Measurements from ENCODE around the gene HOXA10.

The HOXA10 gene

GRCh38 chr7:27147199-27148030, 26.7 kb downstream of the HOXA10 start, which contains the start of gene HOXA6:
HOXA6 (minus strand) TSS chr7:27147774; CDS start chr7:27147749, 25 bp downstream.
- Histone ChIP-seq H3K27me3 (ENCODE audit: control insufficient read depth in 1 of 2, insufficient read depth in 2 of 2, low read length in 2 of 2) (peaks cover 0 to 5% of the 10 kb centered on the region in 2 donors), H3K36me3 (ENCODE audit: insufficient read depth, low read length) (peaks cover 19% of the 10 kb centered on the region), H3K27ac (ENCODE audit: low read depth, low read length) (peak within 1 kb of the TSS; percentile 95), H3K9me3 (ENCODE audit: low read length) (no peaks in the 10 kb centered on the region), H3K4me3 (ENCODE audit: low read depth in 1 of 2, low read length in 2 of 2) (peak within 1 kb of the TSS; percentile 50 to 92), H3K9ac (ENCODE audit: low read length) (peak within 1 kb of the TSS; percentile 79), H3K4me1 (ENCODE audit: insufficient read depth, low read length) (peaks cover 31% of the 10 kb centered on the region)

GRCh38 chr7:27146491-27147198, 27.5 kb downstream of the HOXA10 start:
- Histone ChIP-seq H3K9me3 (ENCODE audit: low read length) (no peaks in the 10 kb centered on the region), H3K4me1 (ENCODE audit: insufficient read depth, low read length) (peaks cover 31% of the 10 kb centered on the region), H3K9ac (ENCODE audit: low read length) (peak overlapping the region; percentile 34), H3K4me3 (ENCODE audit: low read depth in 1 of 2, low read length in 2 of 2) (peak overlapping the region; percentile 6 to 47), H3K36me3 (ENCODE audit: insufficient read depth, low read length) (peaks cover 22% of the 10 kb centered on the region), H3K27me3 (ENCODE audit: control insufficient read depth in 1 of 2, insufficient read depth in 2 of 2, low read length in 2 of 2) (peaks cover 0 to 5% of the 10 kb centered on the region in 2 donors), H3K27ac (ENCODE audit: low read depth, low read length) (peak overlapping the region; percentile 95)

GRCh38 chr7:27145914-27146412, 28.2 kb downstream of the HOXA10 start:
- Histone ChIP-seq H3K36me3 (ENCODE audit: insufficient read depth, low read length) (peaks cover 28% of the 10 kb centered on the region), H3K27me3 (ENCODE audit: control insufficient read depth in 1 of 2, insufficient read depth in 2 of 2, low read length in 2 of 2) (peaks cover 0 to 5% of the 10 kb centered on the region in 2 donors), H3K4me1 (ENCODE audit: insufficient read depth, low read length) (peaks cover 38% of the 10 kb centered on the region), H3K9me3 (ENCODE audit: low read length) (no peaks in the 10 kb centered on the region), H3K4me3 (ENCODE audit: low read depth in 1 of 2, low read length in 2 of 2) (no peak overlapping the region), H3K9ac (ENCODE audit: low read length) (no peak overlapping the region), H3K27ac (ENCODE audit: low read depth, low read length) (peak overlapping the region; percentile 95)

GRCh38 chr7:27145165-27145913, 28.8 kb downstream of the HOXA10 start:
- no peaks in the 10 kb centered on the region for H3K9me3 ChIP-seq (ENCODE audit: low read length)
- no peak overlapping the region for H3K9ac ChIP-seq (ENCODE audit: low read length)
- no peak overlapping the region for H3K4me3 ChIP-seq (ENCODE audit: low read depth in 1 of 2, low read length in 2 of 2)
- peak overlapping the region; percentile 55 for H3K27ac ChIP-seq (ENCODE audit: low read depth, low read length)
- H3K4me1 ChIP-seq (ENCODE audit: insufficient read depth, low read length): peaks cover 40% of the 10 kb centered on the region
- peaks cover 28% of the 10 kb centered on the region for H3K36me3 ChIP-seq (ENCODE audit: insufficient read depth, low read length)
- H3K27me3 ChIP-seq (ENCODE audit: control insufficient read depth in 1 of 2, insufficient read depth in 2 of 2, low read length in 2 of 2): peaks cover 0 to 4% of the 10 kb centered on the region in 2 donors

GRCh38 chr7:27144781-27145164, 29.3 kb downstream of the HOXA10 start:
- H3K9me3 ChIP-seq (ENCODE audit: low read length): no peaks in the 10 kb centered on the region
- peak overlapping the region in 1 of 2 donors; percentile 71 for H3K4me3 ChIP-seq (ENCODE audit: low read depth in 1 of 2, low read length in 2 of 2)
- peaks cover 35% of the 10 kb centered on the region for H3K4me1 ChIP-seq (ENCODE audit: insufficient read depth, low read length)
- peaks cover 28% of the 10 kb centered on the region for H3K36me3 ChIP-seq (ENCODE audit: insufficient read depth, low read length)
- peak overlapping the region; percentile 55 for H3K27ac ChIP-seq (ENCODE audit: low read depth, low read length)
- no peak overlapping the region for H3K9ac ChIP-seq (ENCODE audit: low read length)
- H3K27me3 ChIP-seq (ENCODE audit: control insufficient read depth in 1 of 2, insufficient read depth in 2 of 2, low read length in 2 of 2): no peaks in the 10 kb centered on the region

GRCh38 chr7:27143950-27144780, 30.0 kb downstream of the HOXA10 start:
- Histone ChIP-seq H3K27me3 (ENCODE audit: control insufficient read depth in 1 of 2, insufficient read depth in 2 of 2, low read length in 2 of 2) (no peaks in the 10 kb centered on the region), H3K9me3 (ENCODE audit: low read length) (no peaks in the 10 kb centered on the region), H3K36me3 (ENCODE audit: insufficient read depth, low read length) (peaks cover 28% of the 10 kb centered on the region), H3K9ac (ENCODE audit: low read length) (no peak overlapping the region), H3K4me1 (ENCODE audit: insufficient read depth, low read length) (peaks cover 33% of the 10 kb centered on the region), H3K27ac (ENCODE audit: low read depth, low read length) (peak overlapping the region; percentile 75), H3K4me3 (ENCODE audit: low read depth in 1 of 2, low read length in 2 of 2) (peak overlapping the region in 1 of 2 donors; percentile 71)

GRCh38 chr7:27143023-27143949, 30.8 kb downstream of the HOXA10 start, which contains the start of gene HOXA5:
HOXA5 (minus strand) TSS chr7:27143681; CDS start chr7:27143607, 74 bp downstream.
- Histone ChIP-seq H3K9me3 (ENCODE audit: low read length) (no peaks in the 10 kb centered on the region), H3K9ac (ENCODE audit: low read length) (peak within 1 kb of the TSS; percentile 47), H3K4me1 (ENCODE audit: insufficient read depth, low read length) (peaks cover 34% of the 10 kb centered on the region), H3K4me3 (ENCODE audit: low read depth in 1 of 2, low read length in 2 of 2) (peak within 1 kb of the TSS; percentile 44 to 71), H3K27me3 (ENCODE audit: control insufficient read depth in 1 of 2, insufficient read depth in 2 of 2, low read length in 2 of 2) (no peaks in the 10 kb centered on the region), H3K36me3 (ENCODE audit: insufficient read depth, low read length) (peaks cover 28% of the 10 kb centered on the region), H3K27ac (ENCODE audit: low read depth, low read length) (peak within 1 kb of the TSS; percentile 75)

GRCh38 chr7:27142580-27143022, 31.5 kb downstream of the HOXA10 start:
- Histone ChIP-seq H3K9ac (ENCODE audit: low read length) (peak overlapping the region; percentile 47), H3K36me3 (ENCODE audit: insufficient read depth, low read length) (peaks cover 28% of the 10 kb centered on the region), H3K4me1 (ENCODE audit: insufficient read depth, low read length) (peaks cover 41% of the 10 kb centered on the region), H3K9me3 (ENCODE audit: low read length) (no peaks in the 10 kb centered on the region), H3K27me3 (ENCODE audit: control insufficient read depth in 1 of 2, insufficient read depth in 2 of 2, low read length in 2 of 2) (no peaks in the 10 kb centered on the region), H3K4me3 (ENCODE audit: low read depth in 1 of 2, low read length in 2 of 2) (peak overlapping the region; percentile 44 to 71), H3K27ac (ENCODE audit: low read depth, low read length) (peak overlapping the region; percentile 75)

- peak overlapping the region; percentile 44 to 71 for H3K4me3 ChIP-seq (ENCODE audit: low read depth in 1 of 2, low read length in 2 of 2)
- H3K36me3 ChIP-seq (ENCODE audit: insufficient read depth, low read length): peaks cover 28% of the 10 kb centered on the region
- H3K9ac ChIP-seq (ENCODE audit: low read length): peak overlapping the region; percentile 47
- H3K27me3 ChIP-seq (ENCODE audit: control insufficient read depth in 1 of 2, insufficient read depth in 2 of 2, low read length in 2 of 2): no peaks in the 10 kb centered on the region
- H3K27ac ChIP-seq (ENCODE audit: low read depth, low read length): peak overlapping the region; percentile 40
- no peaks in the 10 kb centered on the region for H3K9me3 ChIP-seq (ENCODE audit: low read length)
- H3K4me1 ChIP-seq (ENCODE audit: insufficient read depth, low read length): peaks cover 42% of the 10 kb centered on the region
Measured at GRCh38 chr7:27141923-27142579, 32.1 kb downstream of the HOXA10 start.

Data from muscle layer of colon (tissue), 2 donors.